HTERT RPE-1 (cell line): ENCODE measurements around the gene KIAA0930.
"Not testable (repeated sequence)": the region's sequence is repeated elsewhere in the genome, so short reads cannot be mapped to it uniquely, and the experiment has no call there.

Experiments
- in situ Hi-C: fragments of 300-500 bp; cut with MboI; formaldehyde crosslinking; loops from 4 replicates; pipeline ENCODE4 v1.14.3; 2020; ENCODE audit warnings: low sequenced_read_pairs

Gene KIAA0930

DNA sequence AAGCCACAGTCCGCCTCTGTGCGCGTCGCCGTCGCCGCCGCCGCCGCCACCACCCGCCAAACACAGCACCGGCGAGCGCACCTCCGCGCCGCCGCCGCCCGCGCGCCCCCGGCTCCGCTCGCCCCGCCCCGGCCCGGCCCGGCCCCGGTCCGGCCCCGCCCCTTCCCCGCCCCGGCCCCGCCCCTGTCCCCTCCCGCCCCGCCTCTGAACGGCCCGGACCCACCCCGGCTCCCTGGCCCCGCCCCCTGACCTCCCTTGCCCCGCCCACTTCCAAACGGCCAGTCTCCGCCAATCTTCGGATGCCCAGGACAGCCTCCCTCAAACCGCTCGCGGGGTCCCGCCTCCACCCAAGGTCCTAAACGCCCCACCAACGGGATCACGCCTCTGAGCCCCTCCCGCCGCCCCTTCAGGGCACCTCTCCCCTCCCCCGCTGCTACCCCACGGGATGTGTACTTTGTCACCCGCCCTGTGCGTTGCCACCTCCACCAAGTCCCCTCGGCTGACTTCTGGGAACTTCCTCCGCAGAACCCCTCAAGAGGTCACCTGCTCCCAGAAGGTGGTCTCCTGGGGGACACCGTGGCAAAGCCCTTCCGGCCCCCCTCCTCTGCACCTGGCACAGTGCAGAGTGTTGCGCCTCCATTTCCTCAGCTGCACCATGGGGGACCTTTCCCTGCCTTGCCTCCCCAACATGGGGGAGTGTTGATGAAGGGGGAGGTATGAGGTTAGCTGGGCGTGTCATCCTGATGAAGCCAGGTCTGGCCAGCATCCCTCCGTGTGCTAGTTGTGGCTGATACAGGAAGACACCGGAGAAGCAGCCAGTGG, at the start of gene KIAA0930:
Gene KIAA0930 (minus strand): TSS at position 85 of the 822 bp plus-strand sequence. CDS start 191 bp downstream, outside the sequence.
- in situ Hi-C loops = no loop called here

DNA sequence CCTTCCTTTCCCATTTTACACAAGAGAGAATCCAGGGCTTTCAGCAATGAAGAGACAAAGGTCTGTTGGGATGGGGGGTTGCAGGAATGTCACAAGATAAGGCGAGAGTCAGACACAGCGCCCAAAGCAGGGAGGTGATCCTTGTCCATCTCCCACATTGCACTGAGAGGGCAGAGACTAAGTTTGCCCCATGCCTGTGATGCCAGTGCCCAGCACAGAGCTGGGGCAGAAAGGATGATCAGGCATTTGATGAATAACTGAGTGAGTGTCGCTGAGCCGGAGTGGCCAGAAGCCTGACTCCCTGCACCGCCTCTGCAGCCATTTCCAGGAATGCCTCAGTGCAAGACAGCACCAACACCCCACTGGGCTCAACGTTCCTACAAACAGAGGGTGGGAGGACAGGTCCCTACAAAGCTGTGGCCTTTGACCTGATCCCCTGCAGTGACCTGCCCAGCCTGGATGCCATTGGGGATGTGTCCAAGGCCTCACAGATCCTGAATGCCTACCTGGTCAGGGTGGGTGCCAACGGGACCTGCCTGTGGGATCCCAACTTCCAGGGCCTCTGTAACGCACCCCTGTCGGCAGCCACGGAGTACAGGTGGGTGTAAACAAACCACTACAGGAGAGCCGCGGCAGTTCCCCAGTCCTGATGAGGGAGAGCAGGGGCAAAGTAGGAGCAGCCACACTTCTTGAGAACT, 46.3 kb upstream of the KIAA0930 start:
- in situ Hi-C loops = no loop called here

DNA sequence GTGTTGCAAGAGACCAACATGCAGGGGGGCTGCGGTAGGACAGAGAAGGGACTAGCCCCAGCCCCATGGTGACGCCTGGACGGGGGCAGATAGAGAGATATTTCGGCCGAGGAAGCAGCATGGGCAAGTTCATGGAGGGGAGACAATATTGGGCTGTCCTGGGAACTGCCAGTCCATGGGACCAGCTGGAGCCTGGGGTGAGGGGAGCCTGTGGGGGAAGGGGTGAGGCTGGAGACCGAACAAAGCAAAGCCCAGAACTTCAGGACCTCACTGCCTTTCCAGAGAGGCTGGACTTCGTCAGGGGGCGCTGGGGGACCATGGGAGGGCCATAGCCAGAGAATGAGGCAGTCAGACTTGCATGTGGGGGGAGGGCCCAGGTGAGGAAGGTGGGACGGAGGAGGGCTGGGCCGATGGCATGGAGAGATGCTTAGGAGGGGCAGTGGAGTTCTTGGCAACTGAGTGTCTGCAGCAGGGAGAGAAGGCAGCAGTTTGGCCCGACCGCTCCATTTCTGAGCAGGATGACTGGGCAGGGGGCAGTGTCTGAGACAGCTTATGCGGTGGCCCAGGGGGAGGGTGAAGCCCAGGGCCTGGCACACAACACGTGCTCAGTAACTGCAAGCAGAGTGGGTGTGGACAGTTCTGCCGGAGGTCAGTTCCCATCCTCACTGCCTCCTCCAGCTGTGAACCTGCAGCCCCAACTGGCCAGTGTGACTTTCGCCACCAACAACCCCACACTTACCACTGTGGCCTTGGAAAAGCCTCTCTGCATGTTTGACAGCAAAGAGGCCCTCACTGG, 44.8 kb upstream of the KIAA0930 start:
- in situ Hi-C loops = no loop called here

DNA sequence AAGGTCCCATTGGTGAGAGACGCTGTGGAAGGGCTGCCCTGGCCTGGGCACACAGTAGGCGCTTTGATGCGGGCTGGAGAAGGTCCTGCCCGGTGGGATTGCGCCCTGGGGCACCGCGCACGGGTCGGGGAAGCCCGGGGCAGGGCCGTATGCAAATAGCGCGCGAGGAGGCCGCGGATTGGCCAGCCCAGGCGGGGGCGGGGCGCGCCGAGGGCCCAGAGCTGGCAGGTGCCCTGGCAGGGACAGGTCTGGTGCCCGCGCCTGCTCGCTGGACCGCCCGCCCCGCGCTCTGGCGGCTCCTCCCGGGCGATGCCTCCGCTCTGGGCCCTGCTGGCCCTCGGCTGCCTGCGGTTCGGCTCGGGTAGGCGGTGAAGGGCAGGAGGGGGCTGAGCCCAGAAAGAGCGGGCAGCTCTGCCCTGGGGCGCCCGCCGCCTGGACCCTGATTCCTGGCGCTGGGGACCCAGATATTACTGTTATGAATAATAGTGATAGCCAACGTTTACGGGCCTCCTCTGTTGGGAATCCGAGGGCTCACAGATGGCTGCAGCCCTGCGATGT, 44.1 kb upstream of the KIAA0930 start, which contains the start of gene UPK3A:
Gene UPK3A (plus strand): TSS at position 245 of the 558 bp plus-strand sequence. CDS start 65 bp downstream, at position 310.
- in situ Hi-C loops = no loop called here

DNA sequence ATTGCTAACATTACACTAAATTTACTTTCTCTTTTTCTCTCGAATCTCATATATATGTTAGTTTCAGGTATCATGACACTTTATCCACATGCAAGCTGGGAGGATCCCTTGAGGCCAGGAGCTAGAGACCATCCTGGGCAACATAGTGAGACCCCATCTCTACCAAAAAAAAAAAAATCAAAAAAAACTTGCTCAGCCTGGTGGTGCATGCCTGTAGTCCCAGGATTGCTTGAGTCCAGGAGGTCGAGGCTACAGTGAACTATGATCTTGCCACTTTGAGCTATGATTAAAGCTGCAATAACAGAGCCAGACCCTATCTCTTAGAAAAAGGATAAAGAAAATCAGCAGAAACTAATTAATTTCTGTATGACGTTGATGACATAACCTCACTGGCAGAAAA, 40.3 kb upstream of the KIAA0930 start:
- in situ Hi-C loops = no loop called here

DNA sequence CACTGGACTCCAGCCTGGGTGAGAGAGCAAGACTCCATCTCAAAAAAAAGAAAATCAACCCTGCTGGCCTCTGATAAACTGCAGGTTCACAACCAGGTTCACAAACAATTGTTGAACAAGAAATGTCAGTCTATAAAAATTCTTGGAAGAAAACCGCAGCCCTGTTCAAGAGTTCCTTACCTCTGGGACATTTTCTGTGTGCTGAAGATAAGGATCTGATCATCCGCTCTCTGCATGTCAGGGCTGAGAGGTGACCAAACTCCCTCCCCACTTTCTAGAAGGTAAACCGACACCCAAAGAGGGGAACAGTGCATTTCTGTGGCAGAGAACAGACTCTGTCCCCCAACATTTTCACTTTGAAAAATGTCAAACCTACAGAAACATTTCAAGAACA, 39.9 kb upstream of the KIAA0930 start:
- in situ Hi-C loops = no loop called here

DNA sequence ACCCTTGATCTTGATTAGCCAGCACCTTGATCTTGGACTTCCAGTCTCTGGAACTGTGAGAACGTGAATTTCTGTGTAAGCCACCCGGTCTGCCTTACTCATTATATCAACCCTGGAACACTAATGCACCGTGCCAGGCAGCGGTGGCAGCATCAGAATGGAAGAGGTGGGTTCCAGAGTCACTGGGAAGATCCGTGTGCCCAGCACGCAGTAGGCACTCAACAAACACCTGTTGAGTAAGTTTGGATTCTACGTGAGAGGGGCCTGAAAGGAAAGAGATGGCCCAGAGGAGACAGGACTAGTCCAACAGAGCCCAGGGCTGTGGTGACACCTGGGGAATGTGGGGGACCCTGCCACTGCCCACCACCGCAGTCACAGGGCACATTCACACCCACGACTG, 37.4 kb upstream of the KIAA0930 start:
- in situ Hi-C loops = no loop called here

DNA sequence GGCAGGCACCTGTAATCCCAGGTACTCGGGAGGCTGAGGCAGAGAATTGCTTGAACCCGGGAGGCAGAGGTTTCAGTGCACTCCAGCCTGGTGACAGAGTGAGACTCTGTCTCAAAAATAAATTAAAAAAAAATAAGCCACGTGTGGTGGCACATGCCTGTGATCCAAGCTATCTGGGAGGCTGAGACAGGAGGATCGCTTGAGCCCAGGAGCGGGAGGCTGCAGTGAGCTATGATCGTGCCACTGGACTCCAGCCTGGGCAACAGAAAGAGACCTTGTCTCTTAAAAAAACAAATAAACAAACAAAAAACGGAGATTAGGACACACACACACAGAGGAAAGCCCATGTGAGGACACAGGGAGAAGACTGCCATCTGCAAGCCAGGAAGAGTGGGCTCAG, 37.0 kb upstream of the KIAA0930 start:
- in situ Hi-C loops = not testable (repeated sequence)

DNA sequence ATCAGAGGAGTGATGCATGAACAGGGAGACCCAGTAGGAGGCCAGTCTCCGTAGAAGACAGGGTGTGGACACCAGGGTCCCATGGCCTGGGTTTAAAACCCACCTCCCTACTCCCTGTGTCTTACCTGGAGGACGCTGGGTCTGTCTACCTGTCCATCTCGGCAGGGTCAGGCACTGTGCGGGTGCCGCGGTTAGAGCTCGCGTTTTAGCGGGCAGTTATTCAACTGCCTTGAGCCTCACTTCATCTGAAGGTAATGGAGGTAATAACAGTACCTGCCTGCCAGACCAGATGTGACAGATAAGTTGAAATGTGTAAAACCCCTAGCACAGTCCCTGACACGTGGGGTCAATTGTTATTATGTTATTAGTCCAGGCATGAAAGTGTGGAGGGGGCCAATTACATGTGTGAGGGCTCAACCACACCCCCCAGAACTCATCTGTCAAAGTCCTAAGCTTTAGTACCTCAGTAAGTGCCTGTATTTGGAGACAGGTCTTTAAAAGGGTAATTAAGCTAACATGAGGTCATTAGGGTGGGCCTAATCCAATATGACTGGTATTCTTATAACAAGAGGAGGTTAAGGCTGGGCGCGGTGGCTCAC, 35.9 kb upstream of the KIAA0930 start:
- in situ Hi-C loops = no loop called here

DNA sequence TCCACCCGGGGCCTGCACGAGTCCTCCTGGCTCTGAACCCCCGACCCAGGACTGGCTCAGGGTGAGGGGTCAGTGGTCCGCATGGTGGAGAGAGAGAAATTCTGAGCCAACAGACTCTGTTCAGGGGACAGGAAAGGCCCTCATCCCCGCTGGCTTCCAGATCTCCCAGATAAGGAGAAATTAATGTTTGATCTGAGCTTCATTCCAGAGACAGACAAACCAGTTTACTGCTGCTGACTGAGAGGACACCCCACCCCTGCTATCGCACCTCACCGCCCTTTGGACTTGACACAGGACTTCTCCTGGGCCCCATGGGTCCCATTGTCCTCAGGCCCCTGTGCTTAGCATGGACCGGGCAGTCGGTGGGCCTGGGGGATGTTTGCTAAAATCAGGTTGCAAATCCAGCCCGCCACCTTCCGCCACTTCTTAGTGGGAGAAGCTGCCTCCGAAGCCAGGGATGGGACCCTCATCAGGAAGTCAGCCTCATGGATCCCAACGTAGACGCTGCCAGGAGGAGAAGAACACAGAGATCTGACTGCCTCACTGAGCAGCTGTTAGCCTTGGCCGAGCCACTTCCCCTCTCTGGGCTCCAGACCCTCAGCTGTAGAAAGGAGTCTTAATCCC, 32.9 kb upstream of the KIAA0930 start:
- in situ Hi-C loops = no loop called here

DNA sequence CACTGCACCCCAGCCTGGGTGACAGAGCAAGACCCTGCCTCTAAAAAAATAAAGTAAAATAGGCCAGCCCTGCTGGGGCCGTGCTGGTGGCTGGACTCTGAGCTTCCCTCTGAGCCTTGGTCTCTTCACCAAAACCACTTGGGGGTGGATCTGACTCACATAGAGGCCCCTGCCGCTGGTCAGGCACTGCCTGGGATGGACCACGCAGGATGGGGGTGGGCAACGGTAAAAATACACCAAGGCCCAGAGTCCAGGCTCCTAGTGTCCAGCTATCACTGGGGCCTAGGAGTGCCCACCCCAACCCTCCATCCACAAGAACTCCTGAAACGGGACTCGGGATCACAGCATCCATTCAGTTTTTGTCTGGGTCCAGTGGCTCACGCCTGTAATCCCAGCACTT, 31.8 kb upstream of the KIAA0930 start:
- in situ Hi-C loops = no loop called here

DNA sequence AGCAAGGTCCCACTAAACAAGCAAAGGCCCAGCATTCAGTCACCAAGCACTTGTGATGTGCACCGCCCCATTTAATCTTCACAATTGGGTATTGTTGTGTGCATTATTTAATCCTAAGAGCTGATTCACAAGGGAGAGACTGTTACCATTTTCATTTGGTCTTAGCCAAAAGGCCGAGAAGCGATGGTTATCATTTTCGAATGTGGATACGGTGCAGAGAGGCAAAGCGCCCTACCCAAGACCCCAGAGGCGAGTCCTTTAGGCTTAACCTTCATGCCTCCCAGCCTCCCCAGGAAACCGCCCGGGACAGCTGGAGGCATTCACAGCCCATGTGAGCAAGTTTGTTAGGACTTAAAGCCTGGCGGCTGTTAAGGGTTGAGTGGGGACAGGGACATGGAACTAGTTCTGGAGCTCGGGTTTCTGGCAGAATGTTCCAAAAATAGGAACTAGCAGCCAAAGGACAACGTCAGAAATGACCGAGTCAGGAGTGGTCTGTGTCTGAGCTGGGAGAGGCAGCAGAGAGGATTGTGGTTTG, 31.0 kb upstream of the KIAA0930 start:
- in situ Hi-C loops = no loop called here

DNA sequence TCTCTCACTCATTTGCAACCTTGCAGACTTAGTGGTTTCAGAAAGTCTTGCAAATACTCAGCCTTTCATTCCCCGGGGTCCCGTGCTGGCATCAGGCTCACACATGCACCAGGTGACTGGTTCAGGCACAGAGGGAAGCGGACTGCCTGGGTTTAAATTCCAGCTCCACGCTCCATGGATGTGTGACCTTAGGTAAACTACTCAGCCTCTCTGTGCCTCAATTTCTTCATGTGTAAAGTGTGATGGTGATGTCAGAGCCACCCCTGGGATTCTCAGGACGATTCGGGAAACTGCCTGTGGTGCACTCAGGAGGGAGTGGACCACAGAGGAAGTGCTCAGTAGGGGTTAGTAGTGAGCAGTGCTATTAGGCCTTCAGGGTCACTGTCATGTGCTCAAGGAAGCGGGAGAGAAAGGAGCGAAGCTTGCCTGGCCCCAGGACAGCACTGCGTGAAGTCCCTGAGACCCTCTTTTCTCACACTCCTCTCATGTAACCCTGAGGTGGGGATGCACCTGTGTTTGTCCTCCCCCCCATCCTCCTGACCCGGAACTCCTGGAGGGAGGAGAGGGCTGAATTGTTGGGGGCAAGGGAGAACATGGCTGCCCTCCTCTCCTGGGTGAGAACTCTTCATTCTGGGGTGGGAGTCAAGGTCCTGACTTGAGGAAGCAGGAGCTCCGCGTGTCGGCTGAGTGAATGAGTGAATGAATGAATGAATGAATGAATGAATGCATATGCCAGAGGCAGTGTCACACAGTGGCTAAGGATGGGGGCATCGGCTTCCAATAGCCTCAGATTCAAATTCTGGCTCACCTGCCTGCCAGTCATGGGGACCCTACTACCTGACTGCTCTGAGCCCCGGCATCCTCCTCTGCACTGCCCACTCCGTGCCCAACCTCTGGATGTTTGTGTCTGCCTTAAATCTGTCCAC, 29.7 kb upstream of the KIAA0930 start:
- in situ Hi-C loops = no loop called here

DNA sequence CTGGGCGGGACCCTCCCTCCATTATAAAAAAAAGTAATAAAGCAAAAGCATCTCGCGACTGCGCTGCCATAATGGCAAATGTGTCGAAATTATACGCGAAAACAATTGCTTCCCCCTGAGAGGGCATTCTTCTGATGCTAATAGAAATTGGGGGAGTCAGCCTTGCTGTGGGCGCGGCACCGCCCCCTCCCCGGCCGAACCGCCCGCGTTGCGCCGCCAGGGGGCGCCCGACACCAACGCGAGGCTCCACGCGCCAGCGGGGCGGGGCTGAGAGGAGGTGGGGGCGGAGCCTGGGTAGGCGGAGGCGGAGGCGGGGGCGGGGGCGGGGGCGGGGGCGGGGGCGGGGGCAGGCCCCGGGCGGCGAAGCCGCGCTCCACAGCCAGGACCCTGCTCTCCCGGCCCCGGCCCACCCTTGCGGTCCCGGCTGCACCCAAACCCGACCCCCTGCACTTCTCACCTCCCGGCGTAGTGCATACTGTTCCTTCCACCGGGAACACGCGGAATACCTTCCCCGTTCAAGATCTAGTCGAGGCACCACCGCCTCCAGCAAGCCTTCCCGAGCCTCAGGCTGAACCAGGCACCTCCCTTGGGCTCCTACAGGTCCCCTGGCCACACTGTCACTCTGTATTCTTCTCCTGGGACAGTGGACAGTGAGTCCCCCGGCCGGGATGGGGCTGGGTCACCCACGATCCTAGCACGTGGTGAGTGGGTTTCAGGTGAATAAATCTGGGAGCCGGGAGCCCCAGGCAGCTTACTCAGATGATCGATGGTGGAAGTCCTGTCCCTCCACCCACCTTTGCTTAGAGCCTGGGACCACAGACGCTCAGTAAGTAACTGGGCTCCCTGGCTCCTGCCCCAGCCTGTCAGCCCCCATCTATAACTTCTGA, 28.5 kb upstream of the KIAA0930 start:
- in situ Hi-C loops = no loop called here

DNA sequence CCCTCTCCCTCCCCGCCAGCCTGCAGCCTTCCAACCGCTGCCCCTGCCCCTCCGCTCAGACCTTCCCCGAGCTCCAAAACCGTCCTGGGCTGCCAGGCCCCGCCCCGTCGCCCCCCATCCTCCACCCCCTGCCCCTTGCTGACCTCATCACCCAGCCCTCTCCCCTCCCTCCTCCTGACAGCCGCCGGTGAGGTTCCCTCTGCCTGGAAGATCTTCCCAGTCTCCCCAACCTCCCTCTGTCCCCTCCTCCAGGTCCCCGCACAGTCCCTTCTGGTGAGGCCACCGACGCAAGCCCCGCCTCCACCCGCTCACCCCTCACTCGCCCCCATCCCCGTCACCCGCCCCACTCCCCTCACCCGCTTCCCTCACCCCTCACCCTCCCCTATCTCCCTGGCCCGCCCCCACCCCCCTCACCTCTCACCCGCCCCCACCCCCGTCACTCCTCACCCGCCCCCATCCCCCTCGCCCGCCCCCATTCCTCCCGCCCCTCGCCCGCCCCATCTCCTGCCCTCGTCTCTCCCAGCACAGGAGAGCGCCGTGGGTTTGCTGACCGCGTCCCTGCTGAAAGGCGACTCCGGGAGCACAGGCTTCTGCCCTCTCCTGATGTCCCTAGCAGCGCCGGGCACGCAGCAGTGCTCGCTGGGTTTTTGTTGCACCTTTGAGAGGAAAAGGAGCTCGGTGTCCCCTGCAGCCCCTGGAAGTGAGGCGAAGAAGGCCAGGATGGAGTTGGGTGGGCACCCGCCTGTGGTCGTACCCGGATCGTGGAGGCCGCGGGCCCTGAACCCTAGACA, 27.7 kb upstream of the KIAA0930 start:
- in situ Hi-C loops = no loop called here

DNA sequence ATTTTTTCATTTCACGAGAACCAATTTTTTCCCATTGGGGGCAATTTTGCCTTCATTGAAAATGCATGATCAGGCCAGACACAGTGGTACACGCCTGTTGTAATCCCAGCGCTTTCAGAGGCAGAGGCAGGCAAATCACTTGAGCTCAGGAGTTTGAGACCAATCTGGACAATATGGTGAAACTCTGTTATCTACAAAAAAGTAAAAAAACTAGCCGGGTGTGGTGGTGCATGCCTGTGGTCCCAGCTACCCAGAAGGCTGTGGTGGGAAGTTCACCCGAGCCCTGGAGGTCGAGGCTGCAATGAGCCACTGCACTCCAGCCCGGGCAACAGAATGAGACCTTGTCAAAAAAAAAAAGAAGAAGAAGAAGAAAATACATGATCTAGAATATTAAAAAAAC, 24.8 kb upstream of the KIAA0930 start:
- in situ Hi-C loops = no loop called here
